Neural cell (in vitro differentiated cells): Measurements from ENCODE around the gene ATP1A1.

Experiments
- EZH2 ChIP-seq: fragments of 200-600, 300-800 bp; shearing (Covaris generic), sonication (generic); IDR thresholded peaks from 2 replicates; pipeline ENCODE4 v1.6.1; 2014; ENCODE audit warnings: antibody characterized with exemption, low read length, borderline replicate concordance, mild to moderate bottlenecking; ENCODE audit not compliant: insufficient read depth, poor library complexity, severe bottlenecking
- RAD21 ChIP-seq: fragments of 450-650 bp; conservative IDR thresholded peaks from 2 replicates; pipeline ENCODE4 v1.6.1; 2014; ENCODE audit warnings: antibody characterized with exemption, mild to moderate bottlenecking, moderate library complexity

DNA sequence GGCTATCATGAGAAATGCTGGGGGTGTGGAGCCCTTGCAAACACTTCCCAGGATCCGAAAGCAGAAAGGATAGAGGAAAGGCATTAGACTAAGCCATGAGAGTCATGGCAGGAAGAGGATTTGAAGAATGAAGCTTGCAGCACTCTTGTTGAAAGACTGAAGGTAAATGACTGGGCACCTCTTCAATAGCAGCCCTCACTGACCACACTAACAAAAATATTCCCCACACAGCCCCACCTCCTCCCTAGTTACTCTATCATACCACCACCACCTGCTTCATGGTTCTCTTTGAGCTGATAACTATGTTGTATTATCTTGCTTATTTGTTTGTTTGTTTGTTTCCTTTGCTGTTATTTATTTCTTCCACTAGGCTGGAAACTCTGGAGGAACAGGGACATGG lies 13.2 kb upstream of the ATP1A1 start:
- TF ChIP-seq RAD21 (no peak), EZH2 (no peak)
